ENCODE data around the gene SLC29A4.

DNA sequence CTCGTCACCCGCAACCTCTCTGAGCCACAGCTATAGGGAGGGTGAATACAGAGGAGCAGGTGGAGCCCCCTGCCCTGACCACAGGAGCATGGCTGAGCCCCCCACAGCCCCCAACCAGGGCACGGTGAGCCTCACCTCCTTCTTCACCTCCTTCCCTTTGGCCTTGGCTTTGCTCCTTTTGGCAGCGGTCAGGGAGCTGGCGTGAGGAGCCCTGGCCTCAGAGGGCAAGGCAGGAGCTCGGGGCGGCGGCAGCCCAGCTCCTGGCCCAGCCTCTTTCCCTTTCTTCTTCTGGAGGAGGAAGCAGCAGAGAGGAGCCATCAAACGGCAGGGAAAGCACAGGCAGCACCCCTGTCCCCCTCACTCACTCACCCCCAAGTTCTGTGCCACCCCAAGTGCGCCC lies 42.2 kb downstream of the SLC29A4 start:
- TF ChIP-seq, protein P1, sequence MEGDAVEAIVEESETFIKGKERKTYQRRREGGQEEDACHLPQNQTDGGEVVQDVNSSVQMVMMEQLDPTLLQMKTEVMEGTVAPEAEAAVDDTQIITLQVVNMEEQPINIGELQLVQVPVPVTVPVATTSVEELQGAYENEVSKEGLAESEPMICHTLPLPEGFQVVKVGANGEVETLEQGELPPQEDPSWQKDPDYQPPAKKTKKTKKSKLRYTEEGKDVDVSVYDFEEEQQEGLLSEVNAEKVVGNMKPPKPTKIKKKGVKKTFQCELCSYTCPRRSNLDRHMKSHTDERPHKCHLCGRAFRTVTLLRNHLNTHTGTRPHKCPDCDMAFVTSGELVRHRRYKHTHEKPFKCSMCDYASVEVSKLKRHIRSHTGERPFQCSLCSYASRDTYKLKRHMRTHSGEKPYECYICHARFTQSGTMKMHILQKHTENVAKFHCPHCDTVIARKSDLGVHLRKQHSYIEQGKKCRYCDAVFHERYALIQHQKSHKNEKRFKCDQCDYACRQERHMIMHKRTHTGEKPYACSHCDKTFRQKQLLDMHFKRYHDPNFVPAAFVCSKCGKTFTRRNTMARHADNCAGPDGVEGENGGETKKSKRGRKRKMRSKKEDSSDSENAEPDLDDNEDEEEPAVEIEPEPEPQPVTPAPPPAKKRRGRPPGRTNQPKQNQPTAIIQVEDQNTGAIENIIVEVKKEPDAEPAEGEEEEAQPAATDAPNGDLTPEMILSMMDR (IDR thresholded peaks at IDR 0.05; ENCODE audit: low read length) = no peak
- TF ChIP-seq EZH2 (IDR thresholded peaks at IDR 0.05; ENCODE audit: borderline replicate concordance, low read length) = no peak

Data from OCI-LY1 (cell line).